SK-MEL-5 (cell line): ENCODE data around the gene GRID2. TPM values are rescaled to one million over a fixed set of nuclear protein-coding genes. Genes with fewer than 3 reads are reported as not detected.

Experiments used
- DNase-seq: peaks from one replicate; pipeline ENCODE4 v3.0.0-alpha.2; 2016; ENCODE audit warnings: low read depth, low spot score
- in situ Hi-C: cut with HindIII; loops from 2 replicates; pipeline ENCODE4 v1.10.0; 2016; ENCODE audit warnings: low sequenced_read_pairs, high pct_unique_total_duplicates, low pct_unique_long_range_greater_than_20kb
- total RNA-seq: library from RNA; depleted of rRNA; stranded (reverse); fragments of >200 nt; shearing (Covaris generic); gene quantifications from 2 replicates; pipeline ENCODE4 v1.2.3, GENCODE V29; 2014

Gene GRID2
- total RNA-seq, 1 experiment from 2014 or later = not detected

DNA sequence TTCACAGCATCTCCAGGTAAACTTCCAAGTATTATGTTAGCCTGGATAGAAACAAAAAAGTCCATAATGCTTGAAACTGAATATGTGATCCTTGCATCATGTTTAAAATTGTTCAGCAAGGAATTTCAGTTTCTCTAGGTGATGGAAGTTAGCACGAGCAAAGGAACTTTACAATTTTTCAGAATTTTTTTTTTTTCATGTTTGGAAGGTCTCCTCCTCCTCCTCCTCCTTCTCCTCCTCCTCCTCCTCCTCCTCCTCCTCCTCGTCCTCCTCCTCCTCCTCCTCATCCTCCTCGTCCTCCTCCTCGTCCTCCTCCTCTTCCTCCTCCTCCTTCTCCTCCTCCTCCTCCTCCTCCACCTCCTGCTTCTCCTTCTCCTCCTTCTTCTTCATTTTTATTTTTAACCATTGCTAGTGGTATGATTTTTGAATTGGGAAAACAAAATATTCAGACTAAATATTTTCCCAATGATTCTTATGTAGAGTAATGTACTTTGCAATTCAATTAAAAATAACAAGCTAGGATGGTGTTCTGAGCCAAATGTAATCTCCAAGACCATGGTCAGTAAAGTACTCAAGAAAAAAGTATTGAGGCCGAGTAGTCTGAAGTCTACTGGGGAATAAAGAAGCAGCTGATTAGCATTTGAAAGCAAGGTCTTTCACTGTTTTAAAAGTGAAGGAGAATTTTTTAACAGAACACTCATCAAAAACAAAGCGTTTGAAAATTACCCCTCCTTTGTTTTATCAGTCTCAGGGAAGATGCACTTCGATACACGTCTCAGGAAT lies 1103.9 kb downstream of the GRID2 start:
- in situ Hi-C loops = no loop called here
- no peak for DNase-seq

DNA sequence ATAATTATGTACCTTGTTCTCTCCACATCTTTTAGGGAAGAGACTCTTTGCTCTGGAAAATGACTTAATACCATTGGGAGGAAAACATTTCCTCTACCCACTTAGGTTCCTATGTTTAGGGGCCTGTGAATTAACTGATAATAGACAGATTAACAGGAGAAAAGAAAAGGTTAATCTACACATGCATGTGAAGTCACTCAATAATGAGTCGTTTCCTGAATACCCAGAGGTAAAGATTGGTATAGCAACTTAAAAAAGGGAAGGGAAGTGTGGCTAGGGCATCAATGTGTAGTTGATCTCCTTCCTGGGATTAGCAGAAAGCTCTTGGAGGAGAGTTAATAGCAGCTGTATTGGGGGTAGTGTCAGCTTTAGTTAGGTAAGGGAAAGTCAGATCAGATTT lies 1105.3 kb downstream of the GRID2 start:
- in situ Hi-C loops = no loop called here
- no peak for DNase-seq

DNA sequence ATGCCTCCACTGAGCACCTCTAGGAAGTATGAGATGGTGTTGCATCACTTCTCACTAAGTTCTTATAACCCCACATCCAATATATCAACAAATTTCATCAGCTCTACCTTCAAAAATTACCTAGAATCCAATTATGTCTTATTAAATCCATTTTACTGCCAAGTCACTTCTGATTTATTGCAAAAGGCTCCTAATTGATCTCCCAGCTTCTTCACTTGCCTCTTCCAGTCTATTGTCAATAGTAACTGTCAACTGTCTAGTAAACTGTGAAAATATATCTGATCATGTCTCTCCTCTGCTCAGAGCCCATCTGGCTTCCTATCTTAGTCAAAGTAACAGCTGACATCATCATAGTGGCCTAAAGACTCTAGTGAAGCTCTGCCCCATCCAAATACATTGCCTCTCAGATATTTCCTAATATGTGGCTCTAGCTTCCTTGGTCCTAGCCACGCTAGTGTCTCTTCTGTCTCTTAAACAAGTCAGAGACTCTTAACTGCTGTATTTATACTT lies 1110.3 kb downstream of the GRID2 start:
- DNase-seq = no peak
- in situ Hi-C loops = no loop called here

DNA sequence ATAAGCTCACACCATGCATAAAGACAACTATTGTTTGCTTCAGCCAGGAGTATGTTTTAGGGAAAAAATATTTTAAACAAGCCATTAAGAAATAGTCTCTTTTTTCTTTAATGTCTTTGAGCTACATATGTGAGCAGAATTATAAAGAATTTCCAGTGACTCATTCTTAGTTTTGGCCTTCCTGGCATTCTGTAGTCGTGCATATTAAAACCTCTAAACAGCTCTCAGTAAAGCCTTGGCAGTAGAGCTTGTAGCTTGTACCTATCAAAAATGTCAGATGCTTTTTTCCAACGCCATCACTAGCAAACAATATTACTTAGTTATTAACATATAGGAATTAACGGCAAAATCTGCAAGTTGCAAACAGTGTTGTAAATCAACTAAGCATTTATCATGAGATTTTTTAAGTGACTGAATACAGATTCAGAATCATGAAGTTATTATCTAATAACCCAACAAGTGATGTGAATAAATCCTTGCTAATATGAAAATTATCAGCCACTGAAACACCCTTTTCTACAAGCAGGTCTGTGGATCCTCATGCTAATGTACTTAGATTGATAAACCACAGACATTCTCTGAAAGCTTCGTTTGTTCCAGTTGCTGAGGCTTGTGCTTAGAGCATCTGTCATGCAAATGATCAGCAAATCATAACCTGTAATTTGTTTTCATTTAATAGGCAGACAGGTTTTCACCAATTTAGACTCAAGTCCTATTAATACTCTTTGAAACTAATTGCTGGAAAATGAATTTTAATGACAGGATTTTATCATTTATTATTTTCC lies 1112.8 kb downstream of the GRID2 start:
- no peak for DNase-seq
- in situ Hi-C loops = no loop called here

DNA sequence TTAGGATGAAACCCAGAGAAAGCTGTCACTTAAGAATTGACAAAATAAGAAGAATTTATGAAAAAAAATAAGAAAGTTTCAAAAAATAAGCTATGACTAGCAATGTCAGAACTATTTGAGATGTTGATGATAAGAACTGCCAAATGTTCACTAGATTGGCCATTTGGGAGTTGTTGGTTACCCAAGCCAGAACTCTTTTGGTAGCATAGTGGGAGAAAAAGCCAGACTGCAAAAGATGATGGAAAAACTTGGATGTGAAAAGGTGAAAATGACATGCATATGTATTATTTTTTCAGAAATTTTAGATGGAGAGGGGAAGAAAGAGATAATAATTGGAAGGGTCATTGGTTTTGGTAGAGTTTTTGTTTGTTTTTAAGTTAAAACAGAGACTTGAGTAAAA lies 1127.6 kb downstream of the GRID2 start:
- in situ Hi-C loops = no loop called here
- DNase-seq = no peak

DNA sequence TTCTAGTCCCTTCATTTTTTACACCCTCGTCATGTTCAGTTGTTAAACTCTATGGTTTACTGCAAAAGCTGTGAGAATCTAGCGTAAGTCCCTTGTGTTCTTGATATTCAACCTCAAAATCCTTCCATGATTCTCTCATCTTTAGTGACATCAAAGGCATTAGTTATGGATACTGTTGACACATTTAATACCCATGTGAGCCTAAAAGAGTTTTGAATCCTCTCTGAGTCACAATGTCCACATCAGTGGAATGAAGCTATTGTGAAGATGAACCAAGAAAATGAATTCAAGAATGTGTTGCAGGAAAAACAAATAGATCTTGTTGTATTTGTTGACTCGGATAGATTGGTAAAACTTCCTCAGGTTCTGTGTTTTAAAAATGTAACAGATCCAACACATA lies 1130.1 kb downstream of the GRID2 start:
- in situ Hi-C loops = no loop called here
- DNase-seq = no peak

DNA sequence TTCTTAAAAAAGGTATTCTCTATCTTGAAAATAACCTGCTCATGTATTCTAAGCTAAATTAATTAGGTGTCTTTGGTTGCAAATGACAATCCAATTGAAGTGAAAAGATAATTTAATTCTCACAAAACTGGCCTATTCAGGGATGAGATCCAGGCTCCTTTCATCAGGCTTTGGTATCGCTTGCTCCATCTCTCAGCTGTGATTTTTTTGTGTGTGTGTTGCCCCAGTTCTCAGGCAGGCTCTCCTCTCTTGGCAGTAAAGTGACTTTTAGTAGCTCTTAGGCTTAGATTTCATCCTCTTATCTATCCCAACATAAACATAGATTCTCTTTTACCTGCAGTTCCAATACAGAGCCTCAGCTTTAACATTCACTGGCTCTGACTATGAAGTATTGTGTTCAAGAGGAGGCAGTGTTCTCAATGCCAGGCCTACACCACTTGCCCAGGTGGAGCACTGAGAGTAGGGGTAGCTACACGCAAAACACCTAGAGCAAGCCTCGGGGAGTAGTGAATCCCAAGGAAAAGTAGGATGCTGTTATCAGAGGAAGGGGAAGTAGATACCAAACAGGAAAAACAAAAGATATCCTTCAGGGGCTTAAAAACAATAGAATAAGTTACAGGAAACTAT lies 1132.3 kb downstream of the GRID2 start:
- DNase-seq = no peak
- in situ Hi-C loops = no loop called here

DNA sequence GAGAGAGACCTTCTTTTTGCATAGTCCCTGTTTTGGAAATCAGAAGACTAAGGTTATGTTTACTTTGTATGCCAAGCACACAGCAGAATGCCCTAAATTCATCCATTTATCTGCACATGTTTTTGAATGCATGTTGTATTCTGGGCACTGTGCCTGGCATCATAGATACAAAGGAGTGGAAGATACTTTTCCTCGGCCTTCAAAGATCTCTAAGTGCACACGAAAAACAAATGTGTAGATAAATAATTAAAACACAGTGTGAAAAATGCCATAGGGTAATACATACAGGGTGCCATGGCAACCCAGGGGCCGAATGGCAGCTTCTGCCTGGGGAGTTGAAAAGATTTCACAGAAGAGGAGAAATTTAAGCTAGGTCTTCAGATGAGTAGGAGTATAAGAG lies 1134.2 kb downstream of the GRID2 start:
- DNase-seq = no peak
- in situ Hi-C loops = no loop called here

DNA sequence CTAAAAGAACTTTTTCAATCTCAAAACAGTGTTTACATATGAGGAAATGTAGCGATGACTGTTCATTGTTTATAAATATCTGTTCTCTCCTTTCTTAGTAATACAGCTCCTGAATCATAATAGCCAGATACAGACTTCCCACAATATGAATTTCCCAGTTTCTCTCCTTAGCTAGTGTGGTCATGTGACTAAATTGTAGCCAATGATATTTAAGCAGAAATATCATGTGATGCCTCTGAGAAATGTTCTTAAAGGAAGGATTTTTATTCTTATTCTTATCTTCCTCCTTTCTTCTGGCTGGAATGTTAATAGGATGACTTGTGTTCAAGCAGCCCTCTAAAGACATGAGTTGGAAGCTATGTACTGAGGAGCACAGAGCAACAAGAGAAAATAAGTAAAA lies 1141.1 kb downstream of the GRID2 start:
- no peak for DNase-seq
- in situ Hi-C loops = no loop called here

DNA sequence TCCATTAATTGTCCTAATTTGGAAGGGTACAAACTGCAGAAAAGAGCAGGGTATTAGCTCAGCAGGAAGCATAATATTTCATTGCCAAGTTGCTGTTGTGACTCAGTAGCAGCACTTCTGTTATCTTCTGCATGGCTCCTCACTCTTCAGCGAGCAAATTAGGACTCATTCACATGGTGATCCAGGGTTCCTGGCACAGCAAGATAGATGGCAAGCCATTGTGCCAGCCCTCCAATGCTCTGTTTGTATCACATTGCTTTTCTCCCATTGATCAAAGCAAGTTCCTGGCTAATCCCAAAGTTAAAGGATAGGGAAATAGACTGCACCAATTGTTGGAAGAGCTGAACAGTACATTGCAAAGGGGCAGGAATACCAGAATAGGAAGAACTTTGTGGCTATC lies 1142.3 kb downstream of the GRID2 start:
- no peak for DNase-seq
- in situ Hi-C loops = no loop called here

DNA sequence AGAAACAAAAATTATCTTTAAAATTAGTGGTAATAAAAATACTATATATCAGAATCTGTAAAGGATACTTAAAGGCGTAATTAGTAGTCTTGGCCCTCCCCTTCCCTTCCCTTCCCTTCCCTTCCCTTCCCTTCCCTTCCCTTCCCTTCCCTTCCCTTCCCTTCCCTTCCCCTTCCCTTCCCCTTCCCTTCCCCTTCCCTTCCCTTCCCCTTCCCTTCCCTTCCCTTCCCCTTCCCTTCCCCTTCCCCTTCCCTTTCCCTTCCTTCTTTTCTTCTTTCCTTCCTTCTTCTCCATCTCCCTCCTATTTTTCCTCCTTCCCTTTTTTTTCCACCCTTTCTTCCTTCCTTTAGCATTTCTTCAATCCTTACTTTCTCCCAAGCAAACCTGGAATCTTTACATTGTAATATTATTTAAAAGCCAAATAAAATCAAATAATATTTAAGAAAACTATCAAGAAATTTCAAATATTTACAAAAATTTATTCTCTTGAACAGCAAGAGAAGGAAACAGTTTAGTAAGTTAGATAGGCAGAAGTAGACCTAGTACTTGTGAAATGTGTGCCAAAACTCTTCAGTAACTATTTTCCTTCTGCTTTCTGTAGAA lies 1145.0 kb downstream of the GRID2 start:
- in situ Hi-C loops = no loop called here
- no peak for DNase-seq

DNA sequence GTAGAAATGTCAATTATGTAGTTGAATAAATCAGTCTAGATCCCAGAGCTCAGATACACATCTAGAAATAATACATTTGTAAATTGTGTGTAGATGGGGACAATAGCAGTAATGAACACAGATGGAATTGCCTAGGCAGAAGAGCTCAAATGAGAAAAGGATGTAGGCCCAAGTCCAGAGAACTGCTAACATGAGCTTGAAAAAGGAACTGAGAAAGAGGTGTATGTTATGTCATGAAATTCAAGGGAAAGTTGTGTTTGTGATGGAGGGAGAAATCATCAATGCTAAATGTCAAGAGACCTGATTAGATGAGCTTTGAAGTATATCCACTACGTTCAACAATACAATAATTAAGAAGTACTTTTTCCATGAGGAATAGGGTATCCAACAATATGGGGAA lies 1148.2 kb downstream of the GRID2 start:
- no peak for DNase-seq
- in situ Hi-C loops = no loop called here

DNA sequence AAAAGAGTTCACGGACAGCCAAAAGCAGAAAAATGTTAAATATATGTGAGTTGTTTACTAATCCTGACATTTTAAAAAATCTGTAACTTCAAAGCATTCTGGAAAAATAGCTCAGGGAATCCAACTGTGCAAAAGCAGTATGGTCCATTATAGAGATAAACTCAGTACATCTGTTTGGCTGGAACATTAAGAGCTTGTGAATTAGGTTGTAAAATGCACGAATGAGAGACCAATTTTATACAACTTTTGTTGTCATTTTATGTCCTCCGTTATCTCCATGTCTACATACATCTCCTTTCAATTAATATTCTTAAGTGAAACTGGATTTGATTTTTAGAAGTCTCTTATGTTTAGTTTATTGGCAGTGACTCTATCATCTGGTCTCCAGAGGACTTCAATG lies 1157.8 kb downstream of the GRID2 start:
- in situ Hi-C loops = no loop called here
- no peak for DNase-seq

DNA sequence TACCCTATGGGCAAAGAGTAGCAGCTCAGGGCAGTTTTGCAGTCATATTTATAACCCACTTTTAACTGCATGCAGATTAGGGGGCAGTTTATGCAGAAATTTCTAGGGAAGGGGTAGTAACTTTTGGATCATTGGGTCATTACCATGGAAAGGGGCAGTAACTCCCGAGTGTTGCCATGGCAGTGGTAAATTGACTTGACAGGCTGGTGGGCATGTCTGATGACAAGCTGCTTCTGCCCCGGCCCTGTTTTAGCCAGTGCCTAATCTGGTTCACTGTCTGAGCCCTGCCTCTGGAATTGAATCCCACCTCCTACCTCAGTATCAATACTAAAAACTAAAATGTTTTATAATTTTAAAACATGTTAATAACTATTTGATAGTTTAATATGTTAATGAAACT lies 1162.7 kb downstream of the GRID2 start:
- in situ Hi-C loops = no loop called here
- no peak for DNase-seq

DNA sequence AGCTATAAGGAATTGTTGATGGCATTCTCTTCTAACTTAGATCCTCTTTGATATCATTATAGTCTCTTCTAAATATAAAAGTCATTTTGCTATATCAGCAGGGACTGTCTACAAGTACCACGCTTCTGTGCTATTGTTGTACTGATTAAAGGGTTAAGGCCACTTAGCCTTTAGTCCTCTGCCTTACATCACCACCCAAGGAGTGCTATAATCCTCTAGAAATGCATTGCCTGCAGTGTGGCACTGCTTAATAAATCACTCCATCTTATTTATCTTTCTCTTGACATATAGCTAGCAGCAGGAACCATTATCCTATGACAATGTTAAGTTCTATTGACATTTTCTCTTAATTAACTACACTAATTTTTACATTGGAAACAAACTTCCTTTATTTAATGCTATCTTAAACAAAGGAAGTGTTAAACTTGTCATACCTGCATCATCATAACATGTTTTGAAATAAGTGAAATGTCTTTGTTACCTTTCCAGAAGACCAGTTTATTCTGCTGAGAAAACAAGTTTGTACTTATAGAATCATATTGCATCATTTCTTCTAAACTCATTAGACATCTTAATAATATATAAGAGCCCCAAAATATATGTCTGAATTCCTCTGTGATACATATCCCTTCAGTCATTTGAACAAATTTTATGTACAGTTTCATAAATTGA lies 1163.9 kb downstream of the GRID2 start:
- no peak for DNase-seq
- in situ Hi-C loops = no loop called here

DNA sequence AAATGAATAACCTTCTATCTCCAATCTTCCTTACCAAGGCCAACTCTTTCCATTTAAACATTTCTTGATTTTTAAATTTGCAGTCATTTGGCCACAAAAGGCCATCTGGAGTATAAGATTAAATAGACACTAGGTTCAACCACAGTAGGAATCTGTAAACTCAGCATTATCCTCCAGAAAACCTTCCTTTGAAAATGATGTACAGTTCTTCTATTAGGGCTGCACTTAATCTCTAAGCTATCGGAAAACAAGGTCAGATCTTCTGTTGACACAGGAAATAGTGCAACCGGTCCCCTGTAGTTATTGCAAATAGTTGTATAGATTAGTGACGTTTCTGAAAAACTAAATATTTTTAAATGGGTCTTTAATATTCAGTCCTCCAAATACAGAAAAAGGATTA lies 1165.8 kb downstream of the GRID2 start:
- in situ Hi-C loops = no loop called here
- DNase-seq = no peak

DNA sequence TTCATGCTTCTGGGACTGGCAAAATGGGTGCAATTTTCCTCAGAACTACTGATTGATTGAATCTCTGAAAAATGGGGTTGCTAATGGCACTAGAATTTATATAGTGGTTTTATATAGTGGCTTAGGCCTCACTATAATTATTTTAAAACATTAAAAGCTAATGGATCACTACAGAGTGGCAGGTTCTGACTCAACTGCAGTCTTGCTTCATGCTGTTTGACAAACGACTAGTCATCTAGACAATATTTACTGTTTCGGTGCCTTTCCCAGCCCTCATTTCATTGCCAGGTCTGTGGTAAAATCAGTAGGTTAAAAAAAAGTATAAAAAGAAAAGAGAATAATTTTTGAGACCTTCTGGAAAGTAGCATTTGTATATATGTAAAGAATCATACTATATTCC lies 1172.0 kb downstream of the GRID2 start:
- in situ Hi-C loops = no loop called here
- DNase-seq = no peak

DNA sequence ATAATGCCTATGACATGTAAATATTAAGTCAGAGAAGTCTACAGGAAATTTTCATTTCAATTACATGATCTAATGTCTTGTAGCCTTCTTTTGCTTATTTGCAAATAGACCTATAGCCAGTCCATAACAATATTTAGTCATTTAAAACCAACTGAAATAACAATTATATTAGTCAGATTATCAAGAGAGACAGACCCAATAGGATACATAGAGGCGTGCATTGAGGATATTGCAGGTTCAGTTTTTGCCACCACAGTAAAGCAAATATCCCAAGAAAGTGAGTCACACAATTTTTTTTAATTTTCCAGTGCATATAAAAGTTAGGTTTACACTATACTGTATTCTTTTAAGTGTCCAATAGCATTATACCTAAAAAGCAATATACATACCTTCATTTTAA lies 1175.0 kb downstream of the GRID2 start:
- DNase-seq = no peak
- in situ Hi-C loops = no loop called here
